Esophagus muscularis mucosa (tissue), 4 donors: ENCODE results near the gene MOB3A.

Source experiments
- CTCF ChIP-seq, 3 experiments: fragments of 200-600 bp in 2 of 3; fragments of 450-650 bp in 1 of 3; sonication (generic) in 2 of 3; IDR thresholded peaks; one replicate each; pipeline ENCODE4 v1.5.1; 2017 to 2019; ENCODE audit warnings: antibody characterized with exemption in 3 of 3, mild to moderate bottlenecking in 2 of 3, moderate library complexity in 1 of 3
- EP300 ChIP-seq: sonication (generic); formaldehyde crosslinking; IDR thresholded peaks from one replicate; pipeline ENCODE4 v1.6.1; 2017; ENCODE audit warnings: antibody characterized with exemption
- POLR2A ChIP-seq: fragments of 450-650 bp; IDR thresholded peaks from one replicate; pipeline ENCODE4 v1.6.1; 2017; ENCODE audit warnings: antibody characterized with exemption, moderate library complexity, mild to moderate bottlenecking, low read depth

GRCh38 chr19:2047076-2047448 lies 49.1 kb downstream of the MOB3A start:
- TF ChIP-seq POLR2A (no peak), CTCF (IDR thresholded peaks at IDR 0.05) (no peak), EP300 (no peak)
